Measurements from ENCODE around the gene GREM1. TPM values are rescaled to one million over a fixed set of nuclear protein-coding genes. Genes with fewer than 3 reads are reported as not detected.

The GREM1 gene
- total and polyA plus RNA-seq, 9 of the 15 experiments (the other 6 are each of a cell fraction or from before 2014, with no cell fraction given), result 0.01 to 0.20 (median 0.06) TPM; not detected in 6

DNA sequence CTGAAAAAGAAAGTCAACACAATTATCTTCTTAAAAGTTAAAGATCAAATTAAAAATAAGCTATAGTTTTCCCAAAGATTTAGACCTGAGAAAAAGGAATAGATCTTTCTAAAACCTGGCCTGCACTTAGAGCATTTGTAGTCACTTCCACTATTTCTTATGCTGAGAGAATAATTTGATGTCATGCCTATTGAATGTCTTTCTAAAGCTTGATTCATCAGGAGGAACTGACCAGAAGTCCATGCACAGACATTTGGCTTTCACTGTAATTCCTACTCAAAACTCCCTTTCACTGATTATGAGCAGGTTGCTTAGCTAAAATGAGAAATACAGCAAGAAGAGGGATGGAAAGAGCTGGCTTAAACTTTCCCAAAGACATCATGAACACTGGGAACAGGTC lies 4.3 kb downstream of the GREM1 start:
- Histone ChIP-seq H3K4me2 (ENCODE audit: insufficient read depth, low read length) (no peak overlapping the region), H3K27me3 (ENCODE audit: control insufficient read depth in 2 of 2, insufficient read depth in 2 of 2, low read length in 2 of 2) (peaks cover 8 to 14% of the 10 kb centered on the region in 2 experiments; a peak in 3 of 5 replicates), H2AFZ (ENCODE audit: low read depth, low read length) (no peak overlapping the region), H3K27ac (ENCODE audit: extremely low read depth, low read depth, low read length) (no peak overlapping the region), H3K9me3 (replicated peaks; ENCODE audit: control insufficient read depth, insufficient read depth, low read depth, low read length) (no peaks in the 10 kb centered on the region), H3K9ac (ENCODE audit: insufficient read depth in 1 of 2, low read depth in 2 of 2, low read length in 2 of 2) (no peak overlapping the region), H3K4me1 (replicated peaks in 1 of 2; ENCODE audit: control insufficient read depth in 2 of 2, insufficient read depth in 2 of 2, low read length in 2 of 2) (peaks cover 0 to 13% of the 10 kb centered on the region in 2 experiments; a peak in 2 of 5 replicates), H3K36me3 (ENCODE audit: control insufficient read depth, insufficient read depth, low read length) (no peaks in the 10 kb centered on the region), H3K9me1 (ENCODE audit: control insufficient read depth, insufficient read depth, low read length) (no peaks in the 10 kb centered on the region), H4K20me1 (replicated peaks; ENCODE audit: control insufficient read depth, insufficient read depth, low read length) (no peaks in the 10 kb centered on the region), H3K79me2 (ENCODE audit: control insufficient read depth, insufficient read depth, low read length) (no peaks in the 10 kb centered on the region), H3K4me3 (no peak overlapping the region)
- intact Hi-C loops (cut with micrococcal nuclease) (no loop called here), in situ Hi-C loops (cut with MboI) (no loop called here)
- CTCF ChIA-PET (ENCODE audit: low intra/inter-chr PET ratio), result no interaction called here
- POLR2A ChIA-PET, result no interaction called here
- no peak for TF ChIP-seq HDGF (IDR thresholded peaks at IDR 0.05)
- no peak for TF ChIP-seq RBM17 (IDR thresholded peaks at IDR 0.05; ENCODE audit: borderline replicate concordance, low read depth, low read length)
- no peak for TF ChIP-seq ERF (CRISPR knock-in tag; IDR thresholded peaks at IDR 0.05)
- TF ChIP-seq ZNF282 (CRISPR knock-in tag; IDR thresholded peaks at IDR 0.05), result no peak
- DNase-seq (ENCODE audit: extremely low read depth in 1 of 4, low spot score in 3 of 4) (no peak), ATAC-seq (no peak), FAIRE-seq (no peak)
- BruUV-seq (replicated peaks), result no TSS peak

- Histone ChIP-seq H3K9me1 (ENCODE audit: control insufficient read depth, insufficient read depth, low read length) (no peaks in the 10 kb centered on the region), H3K4me2 (ENCODE audit: insufficient read depth, low read length) (no peak overlapping the region), H3K4me1 (replicated peaks in 1 of 2; ENCODE audit: control insufficient read depth in 2 of 2, insufficient read depth in 2 of 2, low read length in 2 of 2) (peaks cover 0 to 8% of the 10 kb centered on the region in 2 experiments; a peak in 1 of 5 replicates), H3K9ac (ENCODE audit: insufficient read depth in 1 of 2, low read depth in 2 of 2, low read length in 2 of 2) (no peak overlapping the region), H4K20me1 (replicated peaks; ENCODE audit: control insufficient read depth, insufficient read depth, low read length) (no peaks in the 10 kb centered on the region), H3K79me2 (ENCODE audit: control insufficient read depth, insufficient read depth, low read length) (no peaks in the 10 kb centered on the region), H3K4me3 (no peak overlapping the region), H2AFZ (ENCODE audit: low read depth, low read length) (no peak overlapping the region), H3K36me3 (ENCODE audit: control insufficient read depth, insufficient read depth, low read length) (no peaks in the 10 kb centered on the region), H3K27ac (ENCODE audit: extremely low read depth, low read depth, low read length) (no peak overlapping the region), H3K9me3 (replicated peaks; ENCODE audit: control insufficient read depth, insufficient read depth, low read depth, low read length) (no peaks in the 10 kb centered on the region), H3K27me3 (ENCODE audit: control insufficient read depth in 2 of 2, insufficient read depth in 2 of 2, low read length in 2 of 2) (peaks cover 8 to 13% of the 10 kb centered on the region in 2 experiments; a peak in 3 of 5 replicates)
- ATAC-seq (no peak), DNase-seq (ENCODE audit: extremely low read depth in 1 of 4, low spot score in 3 of 4) (no peak), FAIRE-seq (no peak)
- 0% methylated on average over 2 of the region's 2 CpGs for WGBS (ENCODE audit: insufficient coverage, low coverage, missing lambda C conversion rate)
- ChIA-PET POLR2A (interaction anchor here (1.0 to 1.2 kb wide), 2 partner anchors 8 to 10 kb away, joined by 3 to 4 read pairs; no protein-coding TSS in a partner anchor), CTCF (ENCODE audit: low intra/inter-chr PET ratio) (no interaction called here)
- no peak for TF ChIP-seq BRF2 (IDR thresholded peaks at IDR 0.05; ENCODE audit: borderline replicate concordance, insufficient read depth, insufficient read length)
- in situ Hi-C loops (cut with MboI), result no loop called here
- intact Hi-C loops (cut with micrococcal nuclease), result no loop called here
- BruUV-seq (replicated peaks), result no TSS peak
Observed at GRCh38 chr15:32723171-32723948, 5.6 kb downstream of the GREM1 start.

All from K562 (cell line).